Endodermal cell (in vitro differentiated cells): ENCODE data around the gene ADAMTS4. TPM values are rescaled to one million over a fixed set of nuclear protein-coding genes. Genes with fewer than 3 reads are reported as not detected.

Experiments
- DNase-seq: peaks from one replicate; pipeline ENCODE4 v3.0.0-alpha.2; 2017
- H3K27ac ChIP-seq: 2 replicates; pipeline ENCODE4 v1.5.1; 2013; ENCODE audit warnings: mild to moderate bottlenecking, low read depth, low read length, moderate library complexity
- H3K27me3 ChIP-seq: 2 replicates; pipeline ENCODE4 v1.6.1; 2013; ENCODE audit warnings: mild to moderate bottlenecking, low read length, moderate library complexity; ENCODE audit not compliant: insufficient read depth, control insufficient read depth, poor library complexity, severe bottlenecking
- H3K36me3 ChIP-seq: 2 replicates; pipeline ENCODE4 v1.7.0; 2013; ENCODE audit warnings: mild to moderate bottlenecking, low read length, moderate library complexity; ENCODE audit not compliant: control insufficient read depth, insufficient read depth
- H3K4me1 ChIP-seq: one replicate; pipeline ENCODE4 v1.7.0; 2013; ENCODE audit warnings: low read length; ENCODE audit not compliant: control insufficient read depth, insufficient read depth
- H3K4me3 ChIP-seq: 2 replicates; pipeline ENCODE4 v1.5.1; 2013; ENCODE audit warnings: mild to moderate bottlenecking, low read length, moderate library complexity
- H3K9ac ChIP-seq: 2 replicates; pipeline ENCODE4 v1.6.1; 2013; ENCODE audit warnings: mild to moderate bottlenecking, low read length, moderate library complexity; ENCODE audit not compliant: poor library complexity, severe bottlenecking; ENCODE audit errors: extremely low read depth
- H3K9me3 ChIP-seq: 2 replicates; pipeline ENCODE4 v1.6.1; 2013; ENCODE audit warnings: mild to moderate bottlenecking, low read length, moderate library complexity; ENCODE audit not compliant: control insufficient read depth
- H3K27ac Mint-ChIP-seq: 2 replicates; pipeline ENCODE4 v1.8.0; 2020; ENCODE audit warnings: mixed read lengths
- H3K27me3 Mint-ChIP-seq: 2 replicates; pipeline ENCODE4 v1.8.0; 2021; ENCODE audit warnings: mild to moderate bottlenecking, mixed read lengths; ENCODE audit not compliant: insufficient read depth
- H3K36me3 Mint-ChIP-seq: 2 replicates; pipeline ENCODE4 v1.8.0; 2020; ENCODE audit warnings: low read depth, mixed read lengths
- H3K4me1 Mint-ChIP-seq: 2 replicates; pipeline ENCODE4 v1.8.0; 2020; ENCODE audit warnings: mixed read lengths
- H3K4me3 Mint-ChIP-seq: 2 replicates; pipeline ENCODE4 v1.8.0; 2020; ENCODE audit warnings: mild to moderate bottlenecking, moderate library complexity, mixed read lengths
- H3K9me3 Mint-ChIP-seq: 2 replicates; pipeline ENCODE4 v1.8.0; 2020; ENCODE audit warnings: mild to moderate bottlenecking, mixed read lengths
- CTCF ChIP-seq: fragments of 200-600 bp; sonication (generic); conservative IDR thresholded peaks from 2 replicates; pipeline ENCODE4 v1.5.0; 2021; ENCODE audit warnings: antibody characterized with exemption, mild to moderate bottlenecking
- WGBS, 2 experiments: methylation state at CpG; one replicate each; pipeline versions ENCODE4 v1.1.5 to v1.1.7; 2013; ENCODE audit warnings: missing lambda C conversion rate in 2 of 2, mixed read lengths in 1 of 2; ENCODE audit not compliant: insufficient coverage in 1 of 2, insufficient read length in 1 of 2; 5-methylcytosine and 5-hydroxymethylcytosine counted together
- total RNA-seq, 2 donors: library from RNA; stranded (reverse); fragmentation: NEBNext Ultra II Directional in 1 of 2; extraction: Animal tissue kit (Norgen Biotek cat#: 25700) in 1 of 2; gene quantifications; 2 replicates in 1 of 2; 3 replicates in 1 of 2; pipeline ENCODE4 v1.2.1, GENCODE V29; 2021

The ADAMTS4 gene
- total RNA-seq, 2 donors from 2014 or later = 4.4 to 9.6 TPM

GRCh38 chr1:161241682-161242081 lies 42.8 kb upstream of the ADAMTS4 start:
- Histone ChIP-seq H3K27me3 (no peaks in the 10 kb centered on the region), H3K9me3 (no peaks in the 10 kb centered on the region), H3K36me3 (no peaks in the 10 kb centered on the region), H3K27ac (no peak overlapping the region), H3K4me1 (no peaks in the 10 kb centered on the region), H3K9ac (no peak overlapping the region), H3K4me3 (no peak overlapping the region)
- 80 to 88% methylated on average over 1 to 3 of the region's 3 CpGs for WGBS, 2 experiments
- no peak for TF ChIP-seq CTCF
- DNase-seq = no peak
- Mint-ChIP-seq H3K36me3 (no peaks in the 10 kb centered on the region), H3K27ac (no peak overlapping the region), H3K4me3 (no peak overlapping the region), H3K4me1 (no peaks in the 10 kb centered on the region), H3K9me3 (no peaks in the 10 kb centered on the region), H3K27me3 (peaks cover 4% of the 10 kb centered on the region)

GRCh38 chr1:161238039-161238473 lies 39.2 kb upstream of the ADAMTS4 start, which contains the start of gene NR1I3:
Gene NR1I3 (minus strand): TSS chr1:161238203. CDS start chr1:161236565, 1,638 bp downstream.
- H3K4me3 ChIP-seq = no peak within 1 kb of the TSS
- Mint-ChIP-seq H3K27ac (no peak within 1 kb of the TSS), H3K4me1 (no peaks in the 10 kb centered on the region), H3K9me3 (no peaks in the 10 kb centered on the region), H3K36me3 (no peaks in the 10 kb centered on the region), H3K27me3 (peaks cover 4% of the 10 kb centered on the region), H3K4me3 (no peak within 1 kb of the TSS)
- no peak within 1 kb of the TSS for H3K27ac ChIP-seq
- no peak for TF ChIP-seq CTCF
- no peak within 1 kb of the TSS for H3K9ac ChIP-seq
- H3K27me3 ChIP-seq = no peaks in the 10 kb centered on the region
- 62 to 89% methylated on average over 2 to 4 of the region's 4 CpGs for WGBS, 2 experiments
- H3K4me1 ChIP-seq = no peaks in the 10 kb centered on the region
- no peaks in the 10 kb centered on the region for H3K9me3 ChIP-seq
- DNase-seq = no peak
- H3K36me3 ChIP-seq = no peaks in the 10 kb centered on the region

GRCh38 chr1:161235957-161236775 lies 37.3 kb upstream of the ADAMTS4 start:
- peaks cover 4% of the 10 kb centered on the region for H3K27me3 Mint-ChIP-seq
- Histone ChIP-seq H3K27me3 (no peaks in the 10 kb centered on the region), H3K4me3 (no peak overlapping the region), H3K9me3 (no peaks in the 10 kb centered on the region), H3K4me1 (no peaks in the 10 kb centered on the region), H3K27ac (no peak overlapping the region), H3K36me3 (no peaks in the 10 kb centered on the region), H3K9ac (no peak overlapping the region)
- no peak for DNase-seq
- no peaks in the 10 kb centered on the region for H3K4me1 Mint-ChIP-seq
- no peaks in the 10 kb centered on the region for H3K36me3 Mint-ChIP-seq
- WGBS, 2 experiments = 87 to 100% methylated on average over 1 to 5 of the region's 5 CpGs
- H3K4me3 Mint-ChIP-seq = no peak overlapping the region
- H3K27ac Mint-ChIP-seq = no peak overlapping the region
- no peak for TF ChIP-seq CTCF
- H3K9me3 Mint-ChIP-seq = no peaks in the 10 kb centered on the region
